ENCODE results near the gene PFAS. TPM values are rescaled to one million over a fixed set of nuclear protein-coding genes. Genes with fewer than 3 reads are reported as not detected.

PFAS gene
- total RNA-seq, 1 donor = 37.0 TPM

DNA sequence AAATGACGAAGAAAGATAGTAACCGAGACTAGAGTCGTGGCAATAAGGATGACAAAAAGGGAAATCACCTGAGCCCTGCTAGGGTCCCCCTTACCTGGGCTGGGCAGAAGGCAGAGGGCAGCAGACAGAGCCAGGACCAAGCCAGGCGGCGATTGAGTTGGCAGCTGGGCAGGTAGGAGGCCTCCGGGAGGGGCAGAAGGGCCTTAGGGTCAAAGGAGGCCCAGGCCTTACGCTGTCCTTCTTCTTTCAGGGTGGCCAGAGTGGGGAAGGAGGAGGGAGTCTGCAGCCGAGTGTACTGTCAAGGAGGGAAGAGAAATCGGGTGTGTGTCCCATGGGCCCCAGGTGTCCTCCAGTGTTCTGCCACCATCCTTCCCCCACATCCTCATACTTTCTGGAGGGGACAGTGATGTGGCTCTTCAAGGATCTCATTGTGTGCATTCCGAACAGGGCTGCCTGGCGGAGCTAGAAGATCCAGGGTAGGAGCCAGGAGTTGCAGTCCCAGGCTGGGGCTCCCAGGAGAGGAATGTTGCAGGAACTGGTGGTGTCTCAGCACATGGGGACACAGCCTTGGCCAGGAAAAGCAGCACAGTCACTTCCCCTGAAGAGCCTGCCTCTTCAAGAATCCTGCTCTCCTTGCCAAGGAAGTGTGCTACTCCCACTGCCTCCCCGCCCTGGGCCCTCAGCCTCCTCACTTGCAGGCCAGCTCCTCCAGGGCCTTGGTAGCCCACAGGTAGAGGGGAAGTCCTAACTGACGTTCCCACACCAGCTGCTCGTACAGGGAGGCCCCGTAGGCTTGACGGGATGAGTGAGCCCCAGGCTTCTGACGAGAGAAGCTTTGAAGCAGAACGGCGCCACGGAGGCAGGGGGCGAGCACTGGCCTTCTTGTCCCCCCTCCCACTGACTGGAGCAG is 14.5 kb upstream of the PFAS start:
- H3K4me3 ChIP-seq (ENCODE audit: low read depth, low read length) = no peak overlapping the region
- DNase-seq (ENCODE audit: low read depth) = no peak
- no peak for TF ChIP-seq CTCF (IDR thresholded peaks at IDR 0.05; ENCODE audit: insufficient read depth, low read length)

DNA sequence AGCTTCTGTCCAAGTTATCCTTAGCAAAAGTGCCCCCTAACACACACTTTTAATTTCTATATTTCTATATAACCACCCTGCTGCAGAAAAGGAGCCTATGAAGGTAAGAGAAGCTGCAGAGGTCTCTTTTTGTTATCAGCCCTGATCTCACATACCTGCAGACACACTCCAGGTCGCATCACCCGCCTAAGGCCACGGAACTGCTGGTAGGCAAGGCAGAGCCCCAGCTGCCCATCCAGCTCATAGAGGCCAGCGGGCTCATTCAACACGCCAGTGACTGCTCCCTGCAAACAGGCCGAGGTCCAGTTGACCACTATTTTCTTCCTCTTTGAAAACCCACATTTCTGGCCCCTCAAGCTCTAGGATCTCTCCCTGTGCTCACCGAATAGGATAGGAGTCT is 13.4 kb upstream of the PFAS start:
- DNase-seq (ENCODE audit: low read depth) = no peak

GRCh38 chr17:8237175-8237574 is 11.9 kb upstream of the PFAS start:
- TF ChIP-seq CTCF (IDR thresholded peaks at IDR 0.05; ENCODE audit: insufficient read depth, low read length) = no peak
- no peak for DNase-seq (ENCODE audit: low read depth)
- H3K4me3 ChIP-seq (ENCODE audit: low read depth, low read length) = no peak overlapping the region

More for the DNA sequence above, 13.4 kb upstream of the PFAS start:
- no peak for TF ChIP-seq CTCF (IDR thresholded peaks at IDR 0.05; ENCODE audit: insufficient read depth, low read length)
- no peak overlapping the region for H3K4me3 ChIP-seq (ENCODE audit: low read depth, low read length)

DNA sequence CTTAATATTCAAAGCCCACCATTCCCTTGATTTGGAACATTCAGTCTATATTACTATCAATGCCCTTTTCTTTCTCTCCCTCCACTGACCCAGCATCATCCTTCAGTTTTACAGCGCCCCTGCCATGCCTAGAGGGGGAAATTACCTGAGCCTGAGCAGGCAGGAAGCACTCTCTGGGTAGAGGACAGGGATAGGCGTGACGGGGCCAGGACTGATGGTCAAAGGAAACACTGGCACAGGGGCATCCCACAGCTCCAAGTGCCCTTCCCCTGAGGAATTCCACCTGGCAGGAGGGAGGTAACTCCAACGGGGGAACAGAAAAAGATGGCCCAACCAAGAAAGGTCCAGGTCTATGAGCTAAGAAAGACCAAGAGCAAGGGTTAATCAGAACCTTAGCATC is 11.2 kb upstream of the PFAS start:
- DNase-seq (ENCODE audit: low read depth) = no peak

GRCh38 chr17:8243827-8244226 is 5.3 kb upstream of the PFAS start:
- no peak for DNase-seq (ENCODE audit: low read depth)
- no peak for TF ChIP-seq CTCF (IDR thresholded peaks at IDR 0.05; ENCODE audit: insufficient read depth, low read length)
- no peak overlapping the region for H3K4me3 ChIP-seq (ENCODE audit: low read depth, low read length)

More for the DNA sequence above, 11.2 kb upstream of the PFAS start:
- H3K4me3 ChIP-seq (ENCODE audit: low read depth, low read length) = no peak overlapping the region
- no peak for TF ChIP-seq CTCF (IDR thresholded peaks at IDR 0.05; ENCODE audit: insufficient read depth, low read length)

DNA sequence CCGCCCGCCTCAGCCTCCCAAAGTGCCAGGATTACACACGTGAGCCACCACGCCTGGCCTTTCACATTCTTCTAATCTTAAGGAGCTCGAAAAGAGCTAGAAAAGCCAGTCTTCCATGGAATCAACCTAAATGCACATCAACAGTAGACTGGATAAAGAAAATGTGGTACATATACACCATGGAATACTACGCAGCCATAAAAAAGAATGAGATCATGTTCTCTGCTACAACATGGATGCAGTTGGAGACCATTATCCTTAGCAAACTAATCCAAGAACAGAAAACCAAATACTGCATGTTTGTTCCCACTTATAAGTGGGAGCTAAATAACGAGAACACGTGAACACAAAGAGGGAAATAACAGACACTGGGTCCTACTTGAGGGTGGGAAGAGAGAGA is 4.3 kb upstream of the PFAS start:
- TF ChIP-seq CTCF (IDR thresholded peaks at IDR 0.05; ENCODE audit: insufficient read depth, low read length) = no peak
- DNase-seq (ENCODE audit: low read depth) = no peak
- no peak overlapping the region for H3K4me3 ChIP-seq (ENCODE audit: low read depth, low read length)

Data from fibroblast of the aortic adventitia (primary cell).